Tongue (tissue), 2 donors: ENCODE measurements around the gene HOXB4. TPM values are rescaled to one million over a fixed set of nuclear protein-coding genes. Genes with fewer than 3 reads are reported as not detected.
"Not testable (repeated sequence)": the region's sequence is repeated elsewhere in the genome, so short reads cannot be mapped to it uniquely, and the experiment has no call there.

Source experiments
- DNase-seq: peaks from one replicate; pipeline ENCODE4 v3.0.0-alpha.2; 2015
- total RNA-seq: library from RNA; depleted of rRNA; stranded (reverse); fragments of >200 nt; gene quantifications from one replicate; pipeline ENCODE4 v1.2.3, GENCODE V29; 2014

Gene HOXB4
- total RNA-seq, 1 donor from 2014 or later: 0.92 TPM

GRCh38 chr17:48546924-48547807, 31.0 kb downstream of the HOXB4 start:
- peak; percentile 71 for DNase-seq

- peak; percentile 66 for DNase-seq
Measured at GRCh38 chr17:48546137-48546923, 31.8 kb downstream of the HOXB4 start.

DNA sequence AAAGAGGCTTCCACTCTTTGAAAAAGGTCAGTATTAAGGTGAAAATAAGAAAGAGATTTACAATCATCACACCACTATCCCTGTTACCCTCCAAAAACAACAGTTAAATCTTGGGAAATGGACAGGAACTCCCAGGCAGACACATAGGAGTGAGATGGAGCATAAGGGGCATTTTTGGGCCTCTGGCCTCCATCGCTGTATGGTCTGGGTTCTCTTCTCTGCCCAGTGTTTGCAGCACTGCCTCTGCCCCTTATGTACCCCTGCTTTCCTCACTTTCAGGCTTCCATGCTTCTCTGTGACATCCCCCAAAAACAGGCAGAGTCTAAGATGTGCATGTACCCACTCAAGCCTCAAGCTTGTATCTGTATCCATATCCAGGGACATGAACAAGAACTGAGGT, 32.6 kb downstream of the HOXB4 start:
- no peak for DNase-seq

DNA sequence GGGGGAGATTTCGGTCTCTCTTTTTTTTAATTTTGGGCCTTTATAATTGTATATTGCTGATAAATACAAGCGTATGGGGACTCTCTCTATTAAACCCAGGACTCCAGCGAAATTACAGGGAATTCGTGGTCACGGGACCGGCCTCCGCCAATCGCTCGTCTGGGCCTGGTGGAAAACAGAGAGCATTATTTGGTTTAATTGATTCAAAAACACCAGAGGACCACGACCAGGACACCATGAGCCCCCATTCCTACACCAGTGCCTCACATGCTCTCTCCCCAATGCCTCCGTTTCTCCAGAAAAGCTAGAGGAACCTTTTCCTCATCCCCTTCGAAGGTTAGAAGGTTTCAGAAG, 33.2 kb downstream of the HOXB4 start, which contains the start of gene HOXB2:
Gene HOXB2 (minus strand): TSS at position 88 of the 354 bp plus-strand sequence. CDS start 198 bp downstream, outside the sequence.
- peak; percentile 72 for DNase-seq

DNA sequence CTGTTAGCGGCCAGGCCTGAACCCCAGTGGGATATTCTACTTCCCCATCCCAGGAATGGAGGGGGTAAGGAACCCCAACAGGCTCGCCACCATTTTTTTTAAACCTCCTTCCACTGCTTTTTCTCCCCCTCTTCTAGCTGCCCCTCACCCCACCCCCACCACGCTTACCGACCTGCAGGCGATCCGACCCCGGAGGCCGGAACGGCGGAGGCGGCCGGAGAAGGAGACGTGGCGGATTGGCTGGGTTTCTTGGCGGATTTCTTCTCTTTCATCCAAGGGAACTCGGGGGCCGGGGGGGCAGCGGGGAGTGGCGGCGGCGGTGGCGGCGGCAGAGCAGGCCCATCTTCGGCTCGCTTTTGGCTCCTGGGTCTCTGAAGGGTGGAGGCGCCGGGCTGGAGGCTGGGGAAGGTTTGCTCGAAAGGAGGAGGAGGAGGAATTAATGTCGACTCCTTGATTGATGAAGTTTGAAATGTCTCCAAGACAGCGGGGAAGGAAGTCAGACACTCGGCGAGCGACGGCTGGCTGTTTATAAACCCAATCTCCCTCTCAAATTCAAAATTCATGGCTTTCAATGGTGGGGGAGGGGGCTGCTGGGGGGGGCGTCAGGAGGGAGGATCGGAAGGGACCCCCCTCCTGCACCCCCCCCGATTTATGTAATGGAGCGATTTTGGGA, 33.7 kb downstream of the HOXB4 start:
- peak; percentile 77 for DNase-seq

DNA sequence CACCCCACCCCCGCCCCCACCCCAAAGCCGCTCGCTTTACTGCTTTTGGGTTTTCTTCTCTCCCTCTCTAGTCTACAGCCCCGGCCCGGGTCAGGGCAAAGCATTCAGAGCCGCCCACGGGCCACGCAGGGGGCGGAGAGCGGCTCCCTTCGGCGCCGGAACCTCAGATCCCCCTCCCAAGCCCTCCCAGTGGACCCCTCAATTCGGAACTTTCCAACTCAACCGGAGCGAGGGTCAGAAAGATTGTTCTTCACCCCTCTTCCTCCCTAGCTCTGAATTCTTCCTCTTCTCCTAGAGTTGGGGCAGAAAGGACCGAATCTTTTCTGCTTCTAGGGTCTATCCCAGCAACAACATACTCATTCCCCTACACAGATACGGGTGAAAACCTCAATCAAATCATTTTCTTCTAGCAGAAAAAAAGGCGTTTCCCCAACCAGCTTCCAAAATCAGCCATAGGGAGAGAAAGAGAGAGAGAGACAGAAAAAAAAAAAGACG, 34.2 kb downstream of the HOXB4 start:
- DNase-seq: no peak

GRCh38 chr17:48543107-48543853, 34.9 kb downstream of the HOXB4 start:
- peak; percentile 66 for DNase-seq

- no peak for DNase-seq
Measured at GRCh38 chr17:48542698-48543106, 35.4 kb downstream of the HOXB4 start.

GRCh38 chr17:48542114-48542656, 36.0 kb downstream of the HOXB4 start:
- peak; percentile 50 for DNase-seq

DNA sequence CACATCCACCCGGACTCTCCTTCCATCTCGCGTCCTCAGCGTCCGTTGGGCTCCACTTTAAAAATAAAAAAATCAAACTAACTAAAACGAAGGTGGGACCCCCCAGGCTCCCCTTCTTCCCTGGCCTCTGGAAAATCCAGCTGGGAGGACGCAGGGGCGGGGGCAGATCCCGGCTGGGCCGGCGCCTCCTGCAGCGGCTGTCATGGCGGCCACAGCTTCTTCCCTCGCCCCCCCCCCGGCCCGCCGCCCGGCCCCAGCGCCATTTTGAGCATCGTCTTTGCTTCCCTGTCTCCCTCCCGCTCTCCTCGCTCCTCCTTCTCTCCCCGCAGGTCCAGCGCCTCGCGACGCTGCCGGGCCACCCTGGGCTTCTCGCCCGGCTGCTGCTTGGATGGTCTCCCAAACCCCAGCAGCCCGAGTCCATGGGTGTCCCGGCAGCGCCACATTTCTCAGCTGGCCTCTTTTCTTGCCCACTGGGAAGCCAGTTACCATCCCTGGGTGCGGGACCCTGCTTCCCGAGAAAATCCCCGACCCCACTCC, 36.5 kb downstream of the HOXB4 start:
- peak; percentile 85 for DNase-seq

DNA sequence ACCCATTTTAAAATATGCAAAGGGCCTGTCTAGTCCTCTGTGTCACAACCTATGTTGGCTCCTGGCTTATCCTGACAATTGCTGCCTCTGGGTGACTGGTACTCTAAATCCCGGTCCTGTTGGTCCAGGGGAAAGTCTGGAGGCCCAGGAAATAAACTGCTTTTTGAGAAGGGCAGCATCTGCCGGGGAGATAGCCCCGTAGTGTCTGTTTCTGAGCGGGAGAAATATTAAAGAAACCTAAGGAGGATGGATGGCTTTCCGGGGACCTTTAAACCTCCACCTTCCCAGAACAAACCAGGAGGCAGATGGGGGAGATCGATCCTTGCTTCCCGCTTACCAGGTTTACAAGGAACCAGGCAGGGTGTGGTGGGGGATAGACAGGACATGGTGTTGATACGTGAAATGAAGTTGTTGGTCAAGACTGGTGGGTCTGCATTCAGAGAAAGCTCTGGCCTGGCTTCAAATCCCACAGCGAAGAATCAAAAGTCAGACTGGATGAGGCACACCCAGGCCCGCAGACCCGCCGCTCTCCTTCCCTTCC, 37.0 kb downstream of the HOXB4 start:
- DNase-seq: no peak

DNA sequence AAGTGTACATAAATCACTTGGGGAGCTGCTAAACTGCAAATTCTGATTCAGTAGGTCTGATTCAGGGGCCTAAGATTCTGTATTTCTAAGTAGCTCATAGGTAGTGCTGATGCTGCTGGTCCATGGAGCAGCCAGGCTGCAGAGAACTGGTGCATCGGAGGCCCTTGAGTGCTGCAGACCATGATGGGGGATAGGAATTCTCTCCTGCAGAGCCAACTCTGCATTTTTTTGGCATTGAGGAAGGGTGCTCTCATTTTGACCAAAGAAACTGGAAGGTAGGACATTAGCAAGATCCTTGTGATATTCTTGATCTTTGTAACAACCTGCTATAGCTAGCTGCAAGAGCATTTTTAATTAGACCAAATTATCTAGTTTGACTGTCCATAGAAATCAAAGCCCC, 37.9 kb downstream of the HOXB4 start:
- DNase-seq: no peak

DNA sequence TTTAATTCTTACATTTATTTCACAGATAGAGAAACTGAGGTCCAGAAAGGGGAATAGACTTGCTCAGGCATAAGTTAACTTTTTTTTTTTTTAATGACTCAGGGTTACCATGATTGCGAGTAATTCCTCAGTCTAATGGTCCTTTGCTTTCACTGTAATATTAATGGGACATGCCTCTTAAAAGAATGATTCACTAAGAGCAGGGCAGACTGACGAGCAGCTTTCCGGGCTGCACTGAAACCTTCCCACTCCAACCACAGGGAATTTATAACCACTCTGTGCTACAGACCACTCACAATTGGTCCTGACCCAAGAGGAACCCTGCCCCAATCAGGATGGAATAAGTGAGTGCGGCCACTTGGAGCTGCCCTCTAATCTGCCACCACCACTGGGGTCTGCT, 39.0 kb downstream of the HOXB4 start:
- no peak for DNase-seq

DNA sequence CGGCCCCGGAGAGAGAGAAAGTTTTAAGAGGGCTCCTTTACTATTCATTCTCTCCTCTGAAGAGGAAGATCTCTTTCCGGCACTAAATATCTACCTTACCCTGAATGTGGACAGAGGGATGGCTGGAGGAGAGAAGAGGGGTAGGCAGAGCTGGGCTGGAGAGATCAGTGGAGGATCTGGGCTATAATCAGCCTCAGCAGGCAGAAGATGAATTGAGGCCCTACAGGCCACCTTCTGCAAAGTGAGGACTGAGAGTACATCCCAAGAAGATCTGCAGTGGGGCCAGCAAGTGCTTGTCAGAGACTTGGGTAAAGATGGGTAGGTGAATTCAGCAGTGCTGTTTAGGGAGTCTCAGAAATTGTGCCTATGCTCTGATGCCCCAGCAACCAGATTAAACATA, 40.8 kb downstream of the HOXB4 start:
- DNase-seq: no peak

GRCh38 chr17:48535793-48536559, 42.2 kb downstream of the HOXB4 start:
- not testable (repeated sequence) for DNase-seq

DNA sequence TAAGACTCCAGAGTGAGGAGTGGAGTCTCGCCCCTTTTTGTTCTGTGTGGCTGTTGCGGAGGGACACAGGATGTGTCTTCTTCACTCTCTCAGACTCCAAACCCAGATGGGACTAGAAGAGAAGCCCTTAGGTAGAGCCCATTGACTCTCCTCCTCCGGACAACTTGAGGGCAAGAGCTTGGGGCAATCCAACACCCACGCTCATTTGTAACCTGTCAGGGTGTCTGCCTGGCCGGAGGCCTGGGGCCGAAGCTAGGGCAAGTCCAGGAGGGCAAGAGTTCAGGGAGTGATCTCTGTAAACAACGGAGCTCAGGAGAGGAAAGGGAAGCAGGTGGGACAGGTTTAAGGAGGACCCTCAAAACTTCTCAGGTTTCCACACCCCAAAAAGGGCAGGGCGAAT, 45.9 kb downstream of the HOXB4 start:
- DNase-seq: no peak

- DNase-seq: no peak
Measured at GRCh38 chr17:48530887-48531272, 47.3 kb downstream of the HOXB4 start, which contains the start of gene HOXB1. TSS of gene HOXB1 (minus strand) at chr17:48531011. CDS start at chr17:48530904, 107 bp downstream.

DNA sequence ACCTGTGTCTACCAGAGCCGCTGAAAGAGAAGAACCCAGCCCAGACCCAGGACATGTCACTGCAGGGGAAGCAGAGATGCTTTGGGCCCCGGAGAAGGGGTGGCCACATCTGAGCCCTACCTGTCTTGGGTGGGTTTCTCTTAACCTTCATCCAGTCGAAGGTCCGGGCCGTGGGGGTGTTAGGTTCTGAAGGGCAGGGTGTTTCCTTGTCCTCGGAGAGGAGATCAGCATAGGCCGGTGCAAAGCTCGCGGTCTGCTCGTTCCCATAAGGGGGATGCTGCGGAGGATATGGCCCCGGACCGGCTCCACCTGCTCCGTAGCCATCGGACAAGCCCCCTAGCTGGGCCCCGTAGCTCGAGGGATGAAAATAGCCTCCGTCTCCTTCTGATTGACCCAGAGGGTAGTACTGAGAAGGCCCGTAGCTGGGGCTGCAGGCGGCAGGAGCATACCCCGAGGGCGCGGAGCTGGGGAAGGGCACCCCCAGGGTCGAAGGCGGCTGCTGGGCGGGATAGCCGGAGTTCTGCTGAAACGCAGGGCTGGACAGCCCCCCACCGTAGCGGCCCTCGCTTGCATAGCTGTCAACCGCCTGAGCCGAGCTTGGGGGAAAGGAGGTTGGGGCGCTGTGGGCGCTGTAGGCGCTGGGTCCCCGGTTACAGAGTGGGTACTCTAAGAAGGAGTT, 47.8 kb downstream of the HOXB4 start:
- no peak for DNase-seq

GRCh38 chr17:48529683-48530009, 48.5 kb downstream of the HOXB4 start:
- DNase-seq: no peak
